PC-9 (cell line): ENCODE data around the gene PITX1.

Experiments
- CTCF ChIP-seq: fragments of 200-600 bp; sonication (generic); conservative IDR thresholded peaks from 2 replicates; pipeline ENCODE4 v1.6.1; 2017; ENCODE audit warnings: mixed run types, antibody characterized with exemption, mild to moderate bottlenecking, moderate library complexity
- EZH2 ChIP-seq: fragments of 200-600 bp; sonication (generic); IDR thresholded peaks from 2 replicates; pipeline ENCODE4 v1.8.0; 2017; ENCODE audit warnings: antibody characterized with exemption, low read depth

GRCh38 chr5:135032695-135032998, 1.4 kb downstream of the PITX1 start:
- no peak for TF ChIP-seq CTCF
- no peak for TF ChIP-seq EZH2
